Endothelial cell of umbilical vein (primary cell): ENCODE data around the gene CLEC11A. TPM values are rescaled to one million over a fixed set of nuclear protein-coding genes. Genes with fewer than 3 reads are reported as not detected.

Experiments used
- BruUV-seq: library from RNA; stranded (reverse); fragments of 400-500 nt; replicated peaks from 2 replicates; lab custom pipeline; 2021; lab: Mats Ljungman, UMichigan
- CTCF ChIA-PET: fragments of 300-600, 350-600 bp; sonication (Branson Sonifier 250); formaldehyde crosslinking; loops from one replicate; lab custom pipeline; 2021; ENCODE audit warnings: antibody characterized with exemption, inconsistent platforms; lab: Charles Lee
- POLR2A ChIA-PET: fragments of 300-600, 350-600 bp; sonication (Branson Sonifier 250); formaldehyde crosslinking; loops from one replicate; lab custom pipeline; 2021; ENCODE audit warnings: antibody characterized with exemption, inconsistent platforms; lab: Charles Lee
- DNase-seq: peaks from one replicate; pipeline ENCODE4 v3.0.0-alpha.2; 2011; ENCODE audit warnings: low read depth, low spot score
- FAIRE-seq: peaks from 2 replicates; lab custom pipeline; 2011; peaks lifted over from hg19 to GRCh38; lab: Jason Lieb, UNC
- H2AFZ ChIP-seq: 2 replicates; pipeline ENCODE4 v1.6.0; 2012; ENCODE audit warnings: low read depth, low read length, control low read depth, inconsistent platforms
- H3K27ac ChIP-seq: 2 replicates; pipeline ENCODE4 v1.5.1; 2011; ENCODE audit warnings: low read depth, mild to moderate bottlenecking, control low read depth, low read length, moderate library complexity; ENCODE audit not compliant: insufficient read depth
- H3K27me3 ChIP-seq, 2 experiments: 2 replicates each; pipeline versions ENCODE4 v1.6.0 to v1.6.1; 2011; ENCODE audit warnings: low read length in 2 of 2, mixed read lengths in 1 of 2; ENCODE audit not compliant: control insufficient read depth in 2 of 2, insufficient read depth in 2 of 2
- H3K36me3 ChIP-seq, 2 experiments: 2 replicates in 1 of 2; 3 replicates in 1 of 2; pipeline ENCODE4 v1.5.1; 2011; ENCODE audit warnings: low read length in 2 of 2, mild to moderate bottlenecking in 1 of 2, moderate library complexity in 1 of 2; ENCODE audit not compliant: control insufficient read depth in 2 of 2, insufficient read depth in 2 of 2; ENCODE audit errors: extremely low read depth in 1 of 2
- H3K4me1 ChIP-seq: 3 replicates; pipeline ENCODE4 v1.5.1; 2011; ENCODE audit warnings: mild to moderate bottlenecking, low read length; ENCODE audit not compliant: control insufficient read depth, insufficient read depth; ENCODE audit errors: extremely low read depth
- H3K4me2 ChIP-seq: 2 replicates; pipeline ENCODE4 v1.6.1; 2011; ENCODE audit warnings: low read length, control low read depth, mixed read lengths; ENCODE audit not compliant: insufficient read depth
- H3K4me3 ChIP-seq, 3 experiments: fragments of 200-600 bp in 1 of 3; sonication (generic), shearing (Covaris generic) in 1 of 3; replicated peaks in 1 of 3; 2 replicates each; pipeline ENCODE4 v1.5.1; 2011 to 2016; ENCODE audit warnings: control low read depth in 3 of 3, low read length in 3 of 3, mild to moderate bottlenecking in 2 of 3, inconsistent platforms in 1 of 3, low read depth in 1 of 3, moderate library complexity in 1 of 3; ENCODE audit not compliant: insufficient read depth in 1 of 3
- H3K79me2 ChIP-seq: 2 replicates; pipeline ENCODE4 v1.6.0; 2012; ENCODE audit warnings: low read length, inconsistent platforms; ENCODE audit not compliant: control insufficient read depth, insufficient read depth
- H3K9ac ChIP-seq: replicated peaks from 2 replicates; pipeline ENCODE3; 2011; ENCODE audit warnings: low read length, control low read depth; ENCODE audit not compliant: insufficient read depth; ENCODE audit errors: extremely low read depth
- H3K9me1 ChIP-seq: replicated peaks from 3 replicates; pipeline ENCODE4 v1.6.0; 2011; ENCODE audit warnings: mild to moderate bottlenecking, low read length; ENCODE audit not compliant: control insufficient read depth, insufficient read depth; ENCODE audit errors: extremely low read depth
- H3K9me3 ChIP-seq: replicated peaks from 2 replicates; pipeline ENCODE4 v1.5.1; 2012; ENCODE audit warnings: low read length, inconsistent platforms; ENCODE audit not compliant: control insufficient read depth, insufficient read depth
- H4K20me1 ChIP-seq: replicated peaks from 2 replicates; pipeline ENCODE3; 2011; ENCODE audit warnings: mild to moderate bottlenecking, low read length; ENCODE audit not compliant: control insufficient read depth, insufficient read depth; ENCODE audit errors: extremely low read depth
- EZH2 ChIP-seq: IDR thresholded peaks from 2 replicates; pipeline ENCODE4 v1.6.1; 2012; ENCODE audit warnings: borderline replicate concordance, low read depth, mild to moderate bottlenecking, moderate library complexity, low read length, inconsistent platforms; ENCODE audit not compliant: severe bottlenecking
- FOS ChIP-seq: IDR thresholded peaks from 2 replicates; pipeline ENCODE4 v1.6.1; 2011; ENCODE audit warnings: mild to moderate bottlenecking, low read length, moderate library complexity, borderline replicate concordance; ENCODE audit not compliant: insufficient read depth
- GATA2 ChIP-seq: IDR thresholded peaks from 2 replicates; pipeline ENCODE4 v1.7.0; 2011; ENCODE audit warnings: low read depth, mild to moderate bottlenecking, moderate library complexity, mixed read lengths, low read length; ENCODE audit not compliant: insufficient read length, insufficient read depth
- POLR2A ChIP-seq: IDR thresholded peaks from 2 replicates; pipeline ENCODE4 v1.6.1; 2012; ENCODE audit warnings: low read depth, mild to moderate bottlenecking, control low read depth, low read length
- POLR2AphosphoS5 ChIP-seq: IDR thresholded peaks from 2 replicates; pipeline ENCODE4 v1.6.1; 2012; ENCODE audit warnings: low read depth, mild to moderate bottlenecking, control low read depth, low read length, moderate library complexity; ENCODE audit not compliant: insufficient read depth
- dilution Hi-C: fragments of 300-500 bp; cut with MboI; formaldehyde crosslinking; loops from one replicate; pipeline ENCODE4 v1.15.0; 2019; ENCODE audit warnings: low sequenced_read_pairs; ENCODE audit not compliant: extremely low pct_ligation_motif_present
- intact Hi-C: fragments of 100-400 bp; cut with micrococcal nuclease; formaldehyde crosslinking; loops from one replicate; pipeline ENCODE4 v1.10.0; 2022
- polyA plus RNA-seq, 4 experiments: library from polyadenylated mRNA; depleted of rRNA in 3 of 4; stranded (reverse) in 3 of 4; unstranded in 1 of 4; fragments of >200 nt; gene quantifications; 2 replicates each; pipeline versions ENCODE4 v1.2.1 to v1.2.3, GENCODE V29; 2011 to 2012; ENCODE audit warnings: missing spikeins in 1 of 4
- total RNA-seq: library from RNA; stranded (reverse); gene quantifications from 2 replicates; pipeline ENCODE4 v1.2.3, GENCODE V29; 2021

The CLEC11A gene
- total and polyA plus RNA-seq, 2 donors (not counting 3 experiments of a cell fraction or from before 2014, with no cell fraction given) = 10.4 to 30.1 TPM

GRCh38 chr19:50697414-50698124 is 25.6 kb upstream of the CLEC11A start:
- no peak overlapping the region for H3K4me2 ChIP-seq
- H3K79me2 ChIP-seq = no peaks in the 10 kb centered on the region
- peaks cover 4% of the 10 kb centered on the region for H3K4me1 ChIP-seq
- H3K9me3 ChIP-seq = no peaks in the 10 kb centered on the region
- H3K4me3 ChIP-seq = no peak overlapping the region
- no peak for TF ChIP-seq GATA2
- TF ChIP-seq EZH2 = no peak
- TF ChIP-seq POLR2AphosphoS5 = no peak
- ChIA-PET POLR2A (interaction anchor here (0.6 kb wide), 1 partner anchor 137 kb away, joined by 3 read pairs; no protein-coding TSS in a partner anchor), CTCF (interaction anchor here (2.1 kb wide), 1 partner anchor 27 kb away, joined by 7 read pairs; no protein-coding TSS in a partner anchor)
- no peaks in the 10 kb centered on the region for H4K20me1 ChIP-seq
- intact Hi-C loops = no loop called here
- no peak for DNase-seq
- no peaks in the 10 kb centered on the region for H3K9me1 ChIP-seq
- BruUV-seq = no TSS peak
- H2AFZ ChIP-seq = no peak overlapping the region
- H3K27ac ChIP-seq = no peak overlapping the region
- dilution Hi-C loops = no loop called here
- no peak for FAIRE-seq
- H3K27me3 ChIP-seq = peaks cover 12 to 19% of the 10 kb centered on the region in 2 experiments
- no peaks in the 10 kb centered on the region for H3K36me3 ChIP-seq
- no peak overlapping the region for H3K9ac ChIP-seq

- Histone ChIP-seq H3K4me2 (no peak overlapping the region), H3K9ac (no peak overlapping the region), H3K9me3 (no peaks in the 10 kb centered on the region), H4K20me1 (no peaks in the 10 kb centered on the region), H3K36me3 (no peaks in the 10 kb centered on the region), H3K27me3 (no peaks in the 10 kb centered on the region), H3K79me2 (no peaks in the 10 kb centered on the region), H3K4me1 (peaks cover 18% of the 10 kb centered on the region), H2AFZ (no peak overlapping the region), H3K9me1 (no peaks in the 10 kb centered on the region), H3K27ac (no peak overlapping the region), H3K4me3 (no peak overlapping the region)
- POLR2A ChIA-PET = no interaction called here
- BruUV-seq = no TSS peak
- dilution Hi-C loops = no loop called here
- intact Hi-C loops = no loop called here
- FAIRE-seq (no peak), DNase-seq (no peak)
- no peak for TF ChIP-seq POLR2A
- TF ChIP-seq FOS = no peak
- CTCF ChIA-PET = interaction anchor here (0.7 to 5.7 kb wide), 4 partner anchors 21 to 82 kb away, joined by 3 to 116 read pairs (median 6); no protein-coding TSS in a partner anchor
Observed at GRCh38 chr19:50701367-50701985, 21.7 kb upstream of the CLEC11A start.
